GM21737 (cell line): Measurements from ENCODE around the gene PCNP.
"Not testable (repeated sequence)": the region's sequence is repeated elsewhere in the genome, so short reads cannot be mapped to it uniquely, and the experiment has no call there.

Experiments used
- ATAC-seq: cut with Tn5 transposase; IDR thresholded peaks from one replicate; pipeline ENCODE4 v1.9.1; 2021; ENCODE audit warnings: mild to moderate bottlenecking, moderate library complexity; ENCODE audit not compliant: unreplicated experiment

Gene PCNP

GRCh38 chr3:101631098-101631796, 57.3 kb downstream of the PCNP start:
- no peak for ATAC-seq

- not testable (repeated sequence) for ATAC-seq
These were observed 58.0 kb downstream of the PCNP start for GRCh38 chr3:101631959-101632358.

DNA sequence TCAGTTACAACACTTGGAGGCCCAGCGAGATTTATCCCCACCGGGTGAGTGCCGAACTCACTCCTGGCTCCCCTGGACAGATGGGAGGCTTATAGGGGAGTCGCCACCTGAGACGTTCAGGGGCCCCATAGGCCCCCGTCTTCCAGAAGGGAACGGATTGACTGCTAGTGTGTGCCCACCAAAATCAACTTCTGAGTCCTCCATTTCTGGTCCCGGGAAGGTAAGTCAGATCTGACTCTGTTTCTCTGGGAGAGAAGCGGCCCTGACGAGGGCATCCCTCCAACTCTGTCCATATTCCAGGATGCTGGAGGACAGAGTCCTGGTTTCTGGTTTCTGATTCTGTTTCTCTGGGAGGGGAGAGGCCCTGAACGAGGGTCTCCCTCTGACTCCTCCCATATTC, 58.6 kb downstream of the PCNP start:
- no peak for ATAC-seq

- no peak for ATAC-seq
These were observed 59.2 kb downstream of the PCNP start for GRCh38 chr3:101633186-101633585.

DNA sequence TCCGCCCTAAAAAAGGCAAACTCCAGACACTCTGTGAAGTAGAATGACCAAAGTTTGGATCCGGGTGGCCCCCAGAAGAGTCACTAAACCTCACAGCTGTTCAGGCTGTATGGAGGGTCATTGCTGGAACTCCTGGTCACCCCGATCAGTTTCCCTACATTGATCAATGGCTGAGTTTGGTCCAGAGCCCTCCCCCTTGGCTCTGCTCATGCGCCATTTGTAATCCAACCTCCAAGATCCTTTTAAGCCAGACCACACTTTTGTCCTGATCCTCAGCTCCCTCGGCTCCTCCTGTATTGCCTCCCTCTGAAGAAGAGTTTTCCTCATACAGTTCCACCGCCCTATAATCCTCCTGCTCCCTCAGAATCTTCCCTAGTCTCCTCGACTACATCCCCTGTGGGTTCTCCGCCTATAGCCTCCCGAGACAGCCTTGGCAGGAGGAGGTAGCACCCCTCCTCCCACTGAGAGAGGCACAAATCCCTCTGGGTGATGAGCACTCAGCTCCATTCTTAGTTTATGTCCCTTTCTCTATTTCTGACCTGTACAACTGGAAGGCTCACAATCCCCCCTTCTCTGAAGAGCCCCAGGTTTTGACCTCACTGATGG, 60.7 kb downstream of the PCNP start:
- no peak for ATAC-seq

- no peak for ATAC-seq
These were observed 61.4 kb downstream of the PCNP start for GRCh38 chr3:101635345-101635744.

DNA sequence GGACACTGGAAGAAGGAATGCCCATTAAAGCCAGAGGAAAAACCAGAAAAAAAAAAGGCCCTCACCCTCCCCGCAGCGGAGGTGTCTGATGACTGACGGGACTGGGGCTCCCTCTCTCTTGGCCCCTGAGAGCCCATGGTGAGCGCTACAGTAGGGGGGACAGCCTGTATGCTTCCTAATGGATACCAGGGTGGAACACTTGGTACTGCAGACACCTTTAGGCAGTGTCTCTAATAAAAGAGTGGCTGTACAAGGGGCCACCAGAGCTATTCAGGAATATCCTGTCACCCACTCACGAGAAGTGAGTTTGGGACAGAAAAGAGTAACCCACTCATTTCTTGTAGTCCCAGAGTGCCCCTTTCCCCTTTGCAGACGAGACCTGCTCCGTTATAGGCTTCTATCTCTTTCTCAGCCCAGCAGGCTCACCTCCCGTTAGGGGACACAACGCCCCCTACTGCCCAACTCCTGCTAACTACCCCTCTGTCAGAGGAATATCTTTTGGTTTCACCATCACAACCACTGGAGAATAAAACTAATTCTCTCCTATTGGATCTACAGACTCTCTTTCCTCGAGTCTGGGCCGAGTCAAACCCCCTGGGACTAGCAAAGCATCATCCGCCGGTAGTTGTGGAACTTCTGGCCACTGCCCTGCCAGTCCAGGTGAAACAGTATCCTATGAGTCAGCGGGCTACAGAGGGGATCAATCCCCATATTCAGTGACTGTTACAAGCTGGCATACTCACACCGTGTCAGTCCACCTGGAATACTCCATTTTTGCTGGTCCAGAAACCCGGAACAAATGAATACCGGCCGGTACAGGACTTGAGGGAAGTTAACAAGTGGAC, 62.2 kb downstream of the PCNP start:
- ATAC-seq: peak; percentile 91

- ATAC-seq: no peak
These were observed 63.5 kb downstream of the PCNP start for GRCh38 chr3:101637451-101637850.

- no peak for ATAC-seq
These were observed 64.3 kb downstream of the PCNP start for GRCh38 chr3:101638261-101638745.

GRCh38 chr3:101639280-101639963, 65.4 kb downstream of the PCNP start:
- ATAC-seq: no peak

GRCh38 chr3:101640256-101640655, 66.3 kb downstream of the PCNP start:
- no peak for ATAC-seq

GRCh38 chr3:101641397-101642115, 67.6 kb downstream of the PCNP start:
- not testable (repeated sequence) for ATAC-seq

- ATAC-seq: no peak
These were observed 68.5 kb downstream of the PCNP start for GRCh38 chr3:101642441-101642840.

DNA sequence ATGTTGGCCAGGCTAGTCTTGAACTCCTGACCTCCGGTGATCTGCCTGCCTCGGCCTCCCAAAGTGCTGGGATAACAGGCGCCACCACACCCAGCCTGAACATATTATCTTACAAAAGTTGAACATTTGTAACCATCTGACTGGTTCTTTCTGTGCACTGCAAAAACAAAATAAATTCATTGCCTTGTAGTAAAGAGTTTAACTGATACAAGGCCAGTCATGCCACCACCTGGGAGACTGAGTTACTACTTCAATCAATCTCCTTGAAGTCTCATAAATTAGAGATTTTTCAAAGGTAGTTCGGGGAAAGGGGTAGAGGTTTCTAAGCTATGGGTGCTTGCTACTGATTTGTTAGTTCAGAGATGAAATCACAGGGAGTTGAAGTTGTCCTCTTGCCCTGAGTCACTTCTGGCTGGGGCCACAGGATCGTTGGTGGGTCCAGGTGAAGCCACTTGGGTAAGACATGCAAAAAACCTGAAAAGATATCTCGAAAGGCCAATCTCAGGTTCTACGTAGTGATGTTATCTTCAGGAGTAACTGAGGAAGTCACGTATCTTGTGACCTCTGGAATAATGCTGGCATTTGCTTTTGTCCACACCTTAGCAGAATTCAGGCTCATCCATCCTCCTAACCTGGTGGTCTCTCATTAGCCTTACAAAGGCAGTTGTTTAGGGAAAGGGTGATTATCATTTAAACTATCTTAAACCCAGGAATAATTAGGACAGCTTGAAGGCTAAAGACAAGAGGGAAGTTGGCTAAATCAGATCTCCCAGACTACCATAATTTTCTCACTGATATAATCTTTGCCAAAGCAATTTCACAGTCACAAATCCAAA, 69.2 kb downstream of the PCNP start:
- ATAC-seq: no peak
